ENCODE results near the gene SCG3.

SCG3 gene

GRCh38 chr15:51708013-51708412, 26.7 kb downstream of the SCG3 start:
- ChIA-PET POLR2A (no interaction called here), CTCF (no interaction called here)
- no peak for DNase-seq (ENCODE audit: low read depth, low spot score)
- H3K4me3 ChIP-seq (ENCODE audit: low read depth, low read length), result no peak overlapping the region
- TF ChIP-seq, protein P1, sequence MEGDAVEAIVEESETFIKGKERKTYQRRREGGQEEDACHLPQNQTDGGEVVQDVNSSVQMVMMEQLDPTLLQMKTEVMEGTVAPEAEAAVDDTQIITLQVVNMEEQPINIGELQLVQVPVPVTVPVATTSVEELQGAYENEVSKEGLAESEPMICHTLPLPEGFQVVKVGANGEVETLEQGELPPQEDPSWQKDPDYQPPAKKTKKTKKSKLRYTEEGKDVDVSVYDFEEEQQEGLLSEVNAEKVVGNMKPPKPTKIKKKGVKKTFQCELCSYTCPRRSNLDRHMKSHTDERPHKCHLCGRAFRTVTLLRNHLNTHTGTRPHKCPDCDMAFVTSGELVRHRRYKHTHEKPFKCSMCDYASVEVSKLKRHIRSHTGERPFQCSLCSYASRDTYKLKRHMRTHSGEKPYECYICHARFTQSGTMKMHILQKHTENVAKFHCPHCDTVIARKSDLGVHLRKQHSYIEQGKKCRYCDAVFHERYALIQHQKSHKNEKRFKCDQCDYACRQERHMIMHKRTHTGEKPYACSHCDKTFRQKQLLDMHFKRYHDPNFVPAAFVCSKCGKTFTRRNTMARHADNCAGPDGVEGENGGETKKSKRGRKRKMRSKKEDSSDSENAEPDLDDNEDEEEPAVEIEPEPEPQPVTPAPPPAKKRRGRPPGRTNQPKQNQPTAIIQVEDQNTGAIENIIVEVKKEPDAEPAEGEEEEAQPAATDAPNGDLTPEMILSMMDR (IDR thresholded peaks at IDR 0.05; ENCODE audit: insufficient read depth, low read length, missing control alignments), result no peak

DNA sequence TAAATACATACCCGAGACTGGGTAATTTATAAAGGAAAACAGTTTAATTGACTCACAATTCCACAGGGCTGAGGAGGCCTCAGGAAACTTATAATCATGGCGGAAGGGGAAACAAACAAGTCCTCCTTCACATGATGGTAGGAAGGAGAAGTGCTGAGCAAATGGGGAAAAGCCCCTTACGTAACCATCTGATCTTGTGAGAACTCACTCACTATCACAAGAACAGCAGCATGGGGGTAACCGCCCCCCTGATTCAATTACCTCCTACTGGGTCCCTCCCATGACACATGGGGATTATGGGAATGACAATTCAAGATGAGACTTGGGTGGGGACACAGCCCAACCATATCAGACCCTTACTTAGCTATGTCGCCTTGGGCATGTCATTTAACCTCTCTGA, 27.7 kb downstream of the SCG3 start:
- ChIA-PET POLR2A (no interaction called here), CTCF (interaction anchor here (2.9 kb wide), 1 partner anchor 67 kb away, joined by 9 read pairs; no protein-coding TSS in a partner anchor)
- TF ChIP-seq, protein P1 (IDR thresholded peaks at IDR 0.05; ENCODE audit: insufficient read depth, low read length, missing control alignments), result no peak
- no peak overlapping the region for H3K4me3 ChIP-seq (ENCODE audit: low read depth, low read length)
- no peak for DNase-seq (ENCODE audit: low read depth, low spot score)

DNA sequence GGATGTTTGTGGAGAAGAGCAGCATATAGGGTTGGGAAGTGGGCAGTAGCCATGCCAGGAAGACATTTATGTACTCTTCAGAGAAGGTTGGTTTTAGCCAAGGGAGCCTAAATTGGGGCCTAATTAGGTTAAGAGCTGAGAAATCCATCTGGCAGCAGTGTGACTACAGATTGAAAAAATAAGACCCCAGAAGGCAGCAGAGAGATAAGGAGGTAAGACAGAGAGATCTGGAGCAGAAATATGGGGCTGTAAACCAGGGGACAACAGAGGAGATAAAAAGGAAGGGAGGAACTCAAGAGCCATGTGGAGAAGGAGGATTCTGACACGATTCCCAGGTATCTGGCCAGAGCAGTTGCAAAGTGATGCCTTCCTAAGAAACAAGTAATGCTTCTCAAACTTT, 32.9 kb downstream of the SCG3 start:
- ChIA-PET CTCF (no interaction called here), POLR2A (no interaction called here)
- no peak for DNase-seq (ENCODE audit: low read depth, low spot score)
- no peak overlapping the region for H3K4me3 ChIP-seq (ENCODE audit: low read depth, low read length)
- TF ChIP-seq, protein P1 (IDR thresholded peaks at IDR 0.05; ENCODE audit: insufficient read depth, low read length, missing control alignments), result no peak

- DNase-seq (ENCODE audit: low read depth, low spot score), result no peak
- no peak overlapping the region for H3K4me3 ChIP-seq (ENCODE audit: low read depth, low read length)
- TF ChIP-seq, protein P1 (IDR thresholded peaks at IDR 0.05; ENCODE audit: insufficient read depth, low read length, missing control alignments), result no peak
- POLR2A ChIA-PET, result no interaction called here
- CTCF ChIA-PET, result no interaction called here
Measured at GRCh38 chr15:51714911-51715310, 33.6 kb downstream of the SCG3 start.

DNA sequence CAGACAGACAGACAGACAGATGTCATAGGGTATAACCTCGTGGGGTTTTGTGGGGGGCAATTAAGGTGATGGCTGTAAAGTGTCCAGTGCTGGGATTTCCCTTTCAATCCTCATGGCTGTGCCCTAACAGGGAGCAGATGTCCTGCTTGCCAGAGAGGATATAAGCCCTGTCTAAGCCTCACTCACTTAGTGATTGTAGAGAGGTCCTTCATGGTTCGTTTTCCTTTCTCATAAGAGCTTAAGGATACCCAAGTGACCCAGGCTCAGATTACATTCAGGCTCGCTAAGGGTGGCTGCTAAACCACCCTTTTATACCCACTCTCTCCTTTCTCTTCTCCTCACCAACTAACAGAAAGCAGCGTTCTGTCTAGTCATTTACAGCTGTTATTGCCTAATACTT, 36.9 kb downstream of the SCG3 start:
- ChIA-PET CTCF (interaction anchor here (1.7 to 2.0 kb wide), 2 partner anchors 59 to 71 kb away, joined by 4 to 10 read pairs; no protein-coding TSS in a partner anchor), POLR2A (no interaction called here)
- no peak overlapping the region for H3K4me3 ChIP-seq (ENCODE audit: low read depth, low read length)
- DNase-seq (ENCODE audit: low read depth, low spot score), result no peak
- TF ChIP-seq, protein P1 (IDR thresholded peaks at IDR 0.05; ENCODE audit: insufficient read depth, low read length, missing control alignments), result no peak

- H3K4me3 ChIP-seq (ENCODE audit: low read depth, low read length), result no peak overlapping the region
- no peak for DNase-seq (ENCODE audit: low read depth, low spot score)
- ChIA-PET POLR2A (no interaction called here), CTCF (interaction anchor here (1.4 to 2.0 kb wide), 3 partner anchors 58 to 72 kb away, joined by 4 to 10 read pairs (median 5); no protein-coding TSS in a partner anchor)
- TF ChIP-seq, protein P1 (IDR thresholded peaks at IDR 0.05; ENCODE audit: insufficient read depth, low read length, missing control alignments), result no peak
Measured at GRCh38 chr15:51718746-51719145, 37.4 kb downstream of the SCG3 start.
